Measurements from ENCODE around the gene KBTBD7.

Gene KBTBD7

DNA sequence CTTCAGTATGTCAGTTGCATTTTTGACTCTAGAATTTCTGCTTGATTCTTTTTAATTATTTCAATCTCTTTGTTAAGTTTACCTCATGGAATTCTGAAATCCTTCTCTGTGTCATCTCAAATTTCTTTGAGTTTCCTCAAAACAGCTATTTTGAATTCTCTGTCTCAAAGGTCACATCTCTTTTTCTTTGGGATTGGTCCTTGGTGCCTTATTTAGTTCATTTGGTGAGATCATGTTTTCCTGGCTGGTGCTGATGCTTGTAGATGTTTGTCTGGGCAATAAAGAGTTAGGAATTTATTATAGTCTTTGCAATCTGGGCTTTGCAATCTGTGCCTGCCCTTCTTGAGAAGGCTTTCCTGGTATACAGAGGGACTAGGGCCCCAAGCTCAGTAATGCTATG is 18.5 kb upstream of the KBTBD7 start:
- H3K4me1 ChIP-seq (ENCODE audit: control insufficient read depth, insufficient read depth, low read length): no peaks in the 10 kb centered on the region
- H3K27ac ChIP-seq (ENCODE audit: extremely low read depth, low read depth, low read length): no peak overlapping the region
- ChIA-PET CTCF (no interaction called here), POLR2A (no interaction called here)
- no peak overlapping the region for H3K4me3 ChIP-seq (ENCODE audit: low read depth, low read length)
- TF ChIP-seq ZNF843 (tag by site-specific recombination; IDR thresholded peaks at IDR 0.05): no peak
- TF ChIP-seq KLF10 (tag by site-specific recombination; IDR thresholded peaks at IDR 0.05): no peak
- no peak for TF ChIP-seq ZNF501 (tag by site-specific recombination; IDR thresholded peaks at IDR 0.05)
- TF ChIP-seq SP7 (tag by site-specific recombination; IDR thresholded peaks at IDR 0.05): no peak
- no peak for TF ChIP-seq ZNF837 (tag by site-specific recombination; IDR thresholded peaks at IDR 0.05)
- no peak for TF ChIP-seq ZNF202 (tag by site-specific recombination; IDR thresholded peaks at IDR 0.05; ENCODE audit: borderline replicate concordance)
- TF ChIP-seq, protein P1, sequence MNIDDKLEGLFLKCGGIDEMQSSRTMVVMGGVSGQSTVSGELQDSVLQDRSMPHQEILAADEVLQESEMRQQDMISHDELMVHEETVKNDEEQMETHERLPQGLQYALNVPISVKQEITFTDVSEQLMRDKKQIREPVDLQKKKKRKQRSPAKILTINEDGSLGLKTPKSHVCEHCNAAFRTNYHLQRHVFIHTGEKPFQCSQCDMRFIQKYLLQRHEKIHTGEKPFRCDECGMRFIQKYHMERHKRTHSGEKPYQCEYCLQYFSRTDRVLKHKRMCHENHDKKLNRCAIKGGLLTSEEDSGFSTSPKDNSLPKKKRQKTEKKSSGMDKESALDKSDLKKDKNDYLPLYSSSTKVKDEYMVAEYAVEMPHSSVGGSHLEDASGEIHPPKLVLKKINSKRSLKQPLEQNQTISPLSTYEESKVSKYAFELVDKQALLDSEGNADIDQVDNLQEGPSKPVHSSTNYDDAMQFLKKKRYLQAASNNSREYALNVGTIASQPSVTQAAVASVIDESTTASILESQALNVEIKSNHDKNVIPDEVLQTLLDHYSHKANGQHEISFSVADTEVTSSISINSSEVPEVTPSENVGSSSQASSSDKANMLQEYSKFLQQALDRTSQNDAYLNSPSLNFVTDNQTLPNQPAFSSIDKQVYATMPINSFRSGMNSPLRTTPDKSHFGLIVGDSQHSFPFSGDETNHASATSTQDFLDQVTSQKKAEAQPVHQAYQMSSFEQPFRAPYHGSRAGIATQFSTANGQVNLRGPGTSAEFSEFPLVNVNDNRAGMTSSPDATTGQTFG (tag by site-specific recombination; IDR thresholded peaks at IDR 0.05; ENCODE audit: borderline replicate concordance): no peak
- H3K36me3 ChIP-seq (ENCODE audit: control insufficient read depth in 2 of 2, insufficient read depth in 1 of 2, low read length in 2 of 2): no peaks in the 10 kb centered on the region
- no peaks in the 10 kb centered on the region for H3K9me3 ChIP-seq (ENCODE audit: control insufficient read depth, insufficient read depth, low read depth, low read length)

DNA sequence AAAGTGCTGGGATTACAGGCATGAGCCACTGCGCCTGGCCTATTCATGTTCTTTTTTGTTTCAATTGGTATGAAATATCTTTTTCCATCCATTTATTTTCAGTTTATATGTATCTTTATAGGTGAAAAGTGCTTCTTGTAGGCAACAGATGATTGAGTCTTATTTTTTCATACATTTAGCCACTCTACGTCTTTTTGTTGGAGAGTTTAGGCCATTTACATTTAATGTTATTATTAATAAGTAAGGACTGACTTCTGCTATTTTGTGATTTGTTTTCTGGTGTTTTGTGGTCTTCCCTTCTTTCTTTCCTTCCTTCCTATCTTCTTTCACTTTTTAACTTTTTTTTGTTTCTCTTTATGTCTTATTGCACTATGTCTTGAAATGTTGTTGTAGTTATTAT is 16.7 kb upstream of the KBTBD7 start:
- H3K4me1 ChIP-seq (ENCODE audit: control insufficient read depth, insufficient read depth, low read length): no peaks in the 10 kb centered on the region
- H3K9me3 ChIP-seq (ENCODE audit: control insufficient read depth, insufficient read depth, low read depth, low read length): no peaks in the 10 kb centered on the region
- no peak overlapping the region for H3K4me3 ChIP-seq (ENCODE audit: low read depth, low read length)
- H3K36me3 ChIP-seq (ENCODE audit: control insufficient read depth in 2 of 2, insufficient read depth in 1 of 2, low read length in 2 of 2): no peaks in the 10 kb centered on the region
- POLR2A ChIA-PET: no interaction called here
- CTCF ChIA-PET: no interaction called here
- H3K27ac ChIP-seq (ENCODE audit: extremely low read depth, low read depth, low read length): no peak overlapping the region
- TF ChIP-seq ZNF626 (tag by site-specific recombination; IDR thresholded peaks at IDR 0.05) (no peak), ZNF521 (tag by site-specific recombination; IDR thresholded peaks at IDR 0.05) (no peak), ZNF350 (tag by site-specific recombination; IDR thresholded peaks at IDR 0.05) (no peak), ZFP41 (tag by site-specific recombination; IDR thresholded peaks at IDR 0.05; ENCODE audit: borderline replicate concordance) (no peak), ZNF664 (tag by site-specific recombination; IDR thresholded peaks at IDR 0.05) (no peak), ZNF658 (tag by site-specific recombination; IDR thresholded peaks at IDR 0.05) (no peak), ZNF2 (tag by site-specific recombination; IDR thresholded peaks at IDR 0.05) (no peak), ZNF239 (tag by site-specific recombination; IDR thresholded peaks at IDR 0.05) (no peak), ZNF426 (tag by site-specific recombination; IDR thresholded peaks at IDR 0.05) (no peak), ZNF146 (tag by site-specific recombination; IDR thresholded peaks at IDR 0.05) (no peak), ZNF544 (tag by site-specific recombination; IDR thresholded peaks at IDR 0.05) (no peak), ZFP69B (tag by site-specific recombination; IDR thresholded peaks at IDR 0.05) (no peak)
- TF ChIP-seq, protein P2, sequence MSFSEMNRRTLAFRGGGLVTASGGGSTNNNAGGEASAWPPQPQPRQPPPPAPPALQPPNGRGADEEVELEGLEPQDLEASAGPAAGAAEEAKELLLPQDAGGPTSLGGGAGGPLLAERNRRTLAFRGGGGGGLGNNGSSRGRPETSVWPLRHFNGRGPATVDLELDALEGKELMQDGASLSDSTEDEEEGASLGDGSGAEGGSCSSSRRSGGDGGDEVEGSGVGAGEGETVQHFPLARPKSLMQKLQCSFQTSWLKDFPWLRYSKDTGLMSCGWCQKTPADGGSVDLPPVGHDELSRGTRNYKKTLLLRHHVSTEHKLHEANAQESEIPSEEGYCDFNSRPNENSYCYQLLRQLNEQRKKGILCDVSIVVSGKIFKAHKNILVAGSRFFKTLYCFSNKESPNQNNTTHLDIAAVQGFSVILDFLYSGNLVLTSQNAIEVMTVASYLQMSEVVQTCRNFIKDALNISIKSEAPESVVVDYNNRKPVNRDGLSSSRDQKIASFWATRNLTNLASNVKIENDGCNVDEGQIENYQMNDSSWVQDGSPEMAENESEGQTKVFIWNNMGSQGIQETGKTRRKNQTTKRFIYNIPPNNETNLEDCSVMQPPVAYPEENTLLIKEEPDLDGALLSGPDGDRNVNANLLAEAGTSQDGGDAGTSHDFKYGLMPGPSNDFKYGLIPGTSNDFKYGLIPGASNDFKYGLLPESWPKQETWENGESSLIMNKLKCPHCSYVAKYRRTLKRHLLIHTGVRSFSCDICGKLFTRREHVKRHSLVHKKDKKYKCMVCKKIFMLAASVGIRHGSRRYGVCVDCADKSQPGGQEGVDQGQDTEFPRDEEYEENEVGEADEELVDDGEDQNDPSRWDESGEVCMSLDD (tag by site-specific recombination; IDR thresholded peaks at IDR 0.05): no peak
- TF ChIP-seq, protein P3, sequence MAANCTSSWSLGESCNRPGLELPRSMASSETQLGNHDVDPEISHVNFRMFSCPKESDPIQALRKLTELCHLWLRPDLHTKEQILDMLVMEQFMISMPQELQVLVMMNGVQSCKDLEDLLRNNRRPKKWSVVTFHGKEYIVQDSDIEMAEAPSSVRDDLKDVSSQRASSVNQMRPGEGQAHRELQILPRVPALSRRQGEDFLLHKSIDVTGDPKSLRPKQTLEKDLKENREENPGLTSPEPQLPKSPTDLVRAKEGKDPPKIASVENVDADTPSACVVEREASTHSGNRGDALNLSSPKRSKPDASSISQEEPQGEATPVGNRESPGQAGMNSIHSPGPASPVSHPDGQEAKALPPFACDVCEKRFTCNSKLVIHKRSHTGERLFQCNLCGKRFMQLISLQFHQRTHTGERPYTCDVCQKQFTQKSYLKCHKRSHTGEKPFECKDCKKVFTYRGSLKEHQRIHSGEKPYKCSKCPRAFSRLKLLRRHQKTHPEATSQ (tag by site-specific recombination; IDR thresholded peaks at IDR 0.05): no peak
- TF ChIP-seq, protein P4, sequence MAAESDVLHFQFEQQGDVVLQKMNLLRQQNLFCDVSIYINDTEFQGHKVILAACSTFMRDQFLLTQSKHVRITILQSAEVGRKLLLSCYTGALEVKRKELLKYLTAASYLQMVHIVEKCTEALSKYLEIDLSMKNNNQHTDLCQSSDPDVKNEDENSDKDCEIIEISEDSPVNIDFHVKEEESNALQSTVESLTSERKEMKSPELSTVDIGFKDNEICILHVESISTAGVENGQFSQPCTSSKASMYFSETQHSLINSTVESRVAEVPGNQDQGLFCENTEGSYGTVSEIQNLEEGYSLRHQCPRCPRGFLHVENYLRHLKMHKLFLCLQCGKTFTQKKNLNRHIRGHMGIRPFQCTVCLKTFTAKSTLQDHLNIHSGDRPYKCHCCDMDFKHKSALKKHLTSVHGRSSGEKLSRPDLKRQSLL (tag by site-specific recombination; IDR thresholded peaks at IDR 0.05): no peak

All from HEK293 (cell line).